CD14-positive monocyte (primary cell): ENCODE measurements around the gene ACAP1. TPM values are rescaled to one million over a fixed set of nuclear protein-coding genes. Genes with fewer than 3 reads are reported as not detected.

Experiments used
- DNase-seq, 3 donors: peaks; one replicate each; pipeline ENCODE4 v3.0.0-alpha.2; 2011 to 2022
- H2AFZ ChIP-seq: 2 replicates; pipeline ENCODE4 v1.6.0; 2012; ENCODE audit warnings: mild to moderate bottlenecking, low read depth, low read length, inconsistent platforms; ENCODE audit not compliant: insufficient read depth, poor library complexity, severe bottlenecking
- H3K27ac ChIP-seq, 2 donors: 1 replicate in 1 of 2; 2 replicates in 1 of 2; pipeline ENCODE4 v1.5.1; 2012 to 2013; ENCODE audit warnings: low read length in 2 of 2, control low read depth in 1 of 2, inconsistent platforms in 1 of 2, low read depth in 1 of 2, mild to moderate bottlenecking in 1 of 2
- H3K27me3 ChIP-seq, 2 donors: one replicate each; pipeline versions ENCODE4 v1.6.0 to v1.6.1; 2011 to 2013; ENCODE audit warnings: low read length in 2 of 2; ENCODE audit not compliant: control insufficient read depth in 2 of 2, insufficient read depth in 2 of 2
- H3K36me3 ChIP-seq, 2 donors: replicated peaks in 1 of 2; 1 replicate in 1 of 2; 2 replicates in 1 of 2; pipeline versions ENCODE4 v1.5.1 to v1.6.1; 2012 to 2013; ENCODE audit warnings: low read length in 2 of 2, control low read depth in 1 of 2, inconsistent platforms in 1 of 2, mild to moderate bottlenecking in 1 of 2; ENCODE audit not compliant: insufficient read depth in 2 of 2, control insufficient read depth in 1 of 2
- H3K4me1 ChIP-seq, 2 donors: 1 replicate in 1 of 2; 2 replicates in 1 of 2; pipeline versions ENCODE4 v1.5.1 to v1.6.1; 2012 to 2013; ENCODE audit warnings: low read length in 2 of 2, control low read depth in 1 of 2, inconsistent platforms in 1 of 2, mild to moderate bottlenecking in 1 of 2, moderate library complexity in 1 of 2; ENCODE audit not compliant: insufficient read depth in 2 of 2, control insufficient read depth in 1 of 2
- H3K4me2 ChIP-seq: replicated peaks from 2 replicates; pipeline ENCODE3; 2012; ENCODE audit warnings: low read length, moderate library complexity, mild to moderate bottlenecking; ENCODE audit not compliant: poor library complexity, severe bottlenecking; ENCODE audit errors: extremely low read depth
- H3K4me3 ChIP-seq, 3 experiments: fragments of 200-600 bp in 1 of 3; sonication (generic) in 1 of 3; replicated peaks in 1 of 3; 1 replicate in 2 of 3; 2 replicates in 1 of 3; pipeline ENCODE4 v1.5.1; 2011 to 2013; ENCODE audit warnings: low read length in 3 of 3, mild to moderate bottlenecking in 3 of 3, control low read depth in 2 of 3, low read depth in 2 of 3, inconsistent platforms in 1 of 3, moderate library complexity in 1 of 3
- H3K79me2 ChIP-seq: 2 replicates; pipeline ENCODE4 v1.6.0; 2012; ENCODE audit warnings: mild to moderate bottlenecking, control low read depth, inconsistent platforms, low read length, moderate library complexity; ENCODE audit not compliant: insufficient read depth
- H3K9ac ChIP-seq: 2 replicates; pipeline ENCODE4 v1.6.0; 2017; ENCODE audit warnings: low read length, mild to moderate bottlenecking; ENCODE audit not compliant: insufficient read depth, poor library complexity, severe bottlenecking
- H3K9me3 ChIP-seq, 2 donors: replicated peaks in 1 of 2; 1 replicate in 1 of 2; 2 replicates in 1 of 2; pipeline versions ENCODE4 v1.5.1 to v1.6.1; 2012 to 2013; ENCODE audit warnings: low read length in 2 of 2, control low read depth in 1 of 2; ENCODE audit not compliant: control insufficient read depth in 1 of 2, insufficient read depth in 1 of 2
- H4K20me1 ChIP-seq: 2 replicates; pipeline ENCODE4 v1.6.0; 2012; ENCODE audit warnings: mild to moderate bottlenecking, low read length, control low read depth, moderate library complexity; ENCODE audit not compliant: insufficient read depth
- H3K27ac Mint-ChIP-seq, 7 donors: one replicate each; pipeline ENCODE4 v1.8.0; 2020; ENCODE audit warnings: mild to moderate bottlenecking in 7 of 7, mixed read lengths in 7 of 7, moderate library complexity in 6 of 7, inconsistent platforms in 2 of 7
- H3K27me3 Mint-ChIP-seq, 3 donors: one replicate each; pipeline ENCODE4 v1.8.0; 2021 to 2022; ENCODE audit warnings: low read depth in 3 of 3, mild to moderate bottlenecking in 3 of 3, mixed read lengths in 3 of 3, moderate library complexity in 3 of 3, inconsistent platforms in 1 of 3
- H3K36me3 Mint-ChIP-seq, 2 donors: one replicate each; pipeline ENCODE4 v1.8.0; 2020; ENCODE audit warnings: mixed read lengths in 2 of 2, inconsistent platforms in 1 of 2, mild to moderate bottlenecking in 1 of 2
- H3K4me1 Mint-ChIP-seq: one replicate; pipeline ENCODE4 v1.8.0; 2020; ENCODE audit warnings: mild to moderate bottlenecking, mixed read lengths
- H3K4me3 Mint-ChIP-seq, 2 donors: one replicate each; pipeline ENCODE4 v1.8.0; 2020; ENCODE audit warnings: mild to moderate bottlenecking in 2 of 2, mixed read lengths in 2 of 2, moderate library complexity in 1 of 2
- H3K9me3 Mint-ChIP-seq, 7 donors: one replicate each; pipeline ENCODE4 v1.8.0; 2020 to 2022; ENCODE audit warnings: mixed read lengths in 7 of 7, mild to moderate bottlenecking in 6 of 7, moderate library complexity in 6 of 7, inconsistent platforms in 2 of 7
- WGBS: methylation state at CpG from one replicate; pipeline ENCODE4 v1.1.5; 2013; ENCODE audit warnings: missing lambda C conversion rate; ENCODE audit not compliant: insufficient coverage; 5-methylcytosine and 5-hydroxymethylcytosine counted together
- intact Hi-C, 2 donors: fragments of 100-400 bp; cut with micrococcal nuclease; formaldehyde crosslinking; loops; one replicate each; pipeline versions ENCODE4 v1.15.0 to v1.15.1; 2023
- polyA plus RNA-seq, 3 donors: library from polyadenylated mRNA; depleted of rRNA in 1 of 3; unstranded in 2 of 3; stranded (reverse) in 1 of 3; fragments of 300-500 nt in 2 of 3; fragments of >200 nt in 1 of 3; fragmentation: Illumina TruSeq in 2 of 3; gene quantifications; 1 replicate in 2 of 3; 2 replicates in 1 of 3; pipeline ENCODE4 v1.2.3, GENCODE V29; 2012 to 2021
- TF ChIP-seq, protein P1 (sequence below): fragments of 200-600 bp; IDR thresholded peaks from one replicate; pipeline ENCODE4 v1.8.0; 2022; ENCODE audit warnings: antibody characterized with exemption, mild to moderate bottlenecking

ACAP1 gene
- polyA plus RNA-seq, 3 donors = 32.1 to 68.5 (median 40.5) TPM

DNA sequence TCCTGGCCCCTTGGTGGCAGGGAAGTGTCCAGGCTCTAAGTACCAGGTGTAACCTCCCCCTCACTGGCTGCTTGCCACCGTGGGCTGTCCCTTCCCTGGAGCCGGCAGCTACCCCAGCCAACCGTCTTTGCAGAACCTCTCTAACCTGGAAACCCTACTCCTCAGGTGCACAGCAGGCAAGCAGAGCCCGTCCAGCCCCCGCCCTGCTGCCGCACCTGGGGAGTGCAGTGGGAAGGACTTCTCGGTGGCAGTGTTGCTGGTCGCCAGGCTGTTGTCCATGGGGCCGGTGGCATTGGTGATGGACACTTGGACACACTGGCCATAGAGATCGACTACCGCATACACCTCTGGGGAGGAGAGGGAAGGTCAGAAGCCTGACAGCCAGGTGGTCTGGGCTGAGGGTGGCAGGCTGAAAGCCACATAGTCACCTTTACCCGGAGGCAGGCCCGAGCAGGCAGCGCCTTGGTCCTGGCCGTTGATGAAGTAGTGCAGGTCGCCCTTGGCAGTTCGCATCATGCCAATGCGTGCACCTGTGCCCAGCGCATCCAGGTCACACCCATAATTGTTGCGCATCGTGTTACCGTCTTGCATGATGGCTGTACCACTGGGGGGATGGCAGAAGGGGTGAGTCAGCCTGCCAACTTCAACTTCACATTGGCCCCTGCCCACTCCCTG lies 13.7 kb upstream of the ACAP1 start:
- Mint-ChIP-seq H3K4me1 (no peaks in the 10 kb centered on the region), H3K27ac (no peak overlapping the region), H3K27me3 (no peaks in the 10 kb centered on the region), H3K36me3 (peaks cover 58 to 95% of the 10 kb centered on the region in 2 donors), H3K4me3 (no peak overlapping the region), H3K9me3 (no peaks in the 10 kb centered on the region)
- Histone ChIP-seq H3K36me3 (peaks cover 75 to 86% of the 10 kb centered on the region in 2 donors), H3K4me2 (no peak overlapping the region), H3K27me3 (no peaks in the 10 kb centered on the region), H4K20me1 (peaks cover 7% of the 10 kb centered on the region), H3K9me3 (no peaks in the 10 kb centered on the region), H3K4me1 (peaks cover under 1 to 1% of the 10 kb centered on the region in 2 donors), H3K9ac (no peak overlapping the region), H3K79me2 (peaks cover 7% of the 10 kb centered on the region), H3K27ac (no peak overlapping the region), H2AFZ (no peak overlapping the region), H3K4me3 (no peak overlapping the region)
- 96% methylated on average over 16 of the region's 22 CpGs for WGBS
- intact Hi-C loops = loop anchor here in 1 of 2 donors (10.0 kb wide), 1 partner anchor 252 kb away; the partner anchor contains the start of gene CD68
- TF ChIP-seq, protein P1, sequence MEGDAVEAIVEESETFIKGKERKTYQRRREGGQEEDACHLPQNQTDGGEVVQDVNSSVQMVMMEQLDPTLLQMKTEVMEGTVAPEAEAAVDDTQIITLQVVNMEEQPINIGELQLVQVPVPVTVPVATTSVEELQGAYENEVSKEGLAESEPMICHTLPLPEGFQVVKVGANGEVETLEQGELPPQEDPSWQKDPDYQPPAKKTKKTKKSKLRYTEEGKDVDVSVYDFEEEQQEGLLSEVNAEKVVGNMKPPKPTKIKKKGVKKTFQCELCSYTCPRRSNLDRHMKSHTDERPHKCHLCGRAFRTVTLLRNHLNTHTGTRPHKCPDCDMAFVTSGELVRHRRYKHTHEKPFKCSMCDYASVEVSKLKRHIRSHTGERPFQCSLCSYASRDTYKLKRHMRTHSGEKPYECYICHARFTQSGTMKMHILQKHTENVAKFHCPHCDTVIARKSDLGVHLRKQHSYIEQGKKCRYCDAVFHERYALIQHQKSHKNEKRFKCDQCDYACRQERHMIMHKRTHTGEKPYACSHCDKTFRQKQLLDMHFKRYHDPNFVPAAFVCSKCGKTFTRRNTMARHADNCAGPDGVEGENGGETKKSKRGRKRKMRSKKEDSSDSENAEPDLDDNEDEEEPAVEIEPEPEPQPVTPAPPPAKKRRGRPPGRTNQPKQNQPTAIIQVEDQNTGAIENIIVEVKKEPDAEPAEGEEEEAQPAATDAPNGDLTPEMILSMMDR = no peak
- no peak for DNase-seq

DNA sequence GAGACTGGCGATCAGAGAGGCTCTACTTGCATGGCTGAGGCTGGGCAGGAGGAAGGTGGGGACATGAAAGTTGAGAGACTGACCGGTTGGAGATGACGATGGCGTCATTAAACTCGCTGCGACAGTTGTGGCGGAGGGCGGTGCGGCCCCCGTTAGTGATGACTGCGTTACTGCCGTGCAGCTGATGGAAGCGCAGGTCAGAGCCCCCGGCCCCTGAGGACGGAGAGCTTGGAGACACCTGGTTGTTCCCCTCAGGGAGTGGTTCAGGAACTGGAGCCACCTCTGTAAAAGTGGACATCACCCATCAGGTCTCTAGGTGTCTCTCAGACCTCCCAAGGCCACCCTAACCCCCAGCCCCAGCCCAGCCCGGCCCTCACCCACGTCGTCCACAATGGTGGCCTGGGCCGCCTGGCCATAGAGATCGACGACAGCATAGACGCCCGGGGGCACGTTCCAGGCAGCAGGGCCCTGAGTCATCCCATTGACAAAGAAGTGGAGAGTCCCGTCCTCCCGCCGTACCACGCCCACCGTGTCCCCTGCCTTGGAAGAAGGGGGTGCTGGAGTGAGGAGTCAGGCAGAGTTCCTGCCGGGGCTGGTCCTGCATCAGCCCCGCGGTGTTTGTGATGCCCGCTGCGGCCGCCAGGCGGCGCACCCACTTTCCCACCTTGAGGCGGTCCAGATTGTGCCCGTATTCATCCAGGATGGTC lies 12.4 kb upstream of the ACAP1 start:
- Histone ChIP-seq H3K79me2 (peaks cover 18% of the 10 kb centered on the region), H3K4me2 (no peak overlapping the region), H3K4me1 (peaks cover 12 to 13% of the 10 kb centered on the region in 2 donors), H3K27ac (no peak overlapping the region), H2AFZ (no peak overlapping the region), H3K36me3 (peaks cover 62 to 74% of the 10 kb centered on the region in 2 donors), H3K9me3 (no peaks in the 10 kb centered on the region), H3K4me3 (no peak overlapping the region), H3K27me3 (no peaks in the 10 kb centered on the region), H4K20me1 (peaks cover 7% of the 10 kb centered on the region), H3K9ac (no peak overlapping the region)
- peak in 2 of 3 donors; percentile 43 to 52 for DNase-seq
- no peaks in the 10 kb centered on the region for H3K9me3 Mint-ChIP-seq
- H3K36me3 Mint-ChIP-seq = peaks cover 49 to 82% of the 10 kb centered on the region in 2 donors
- no peak overlapping the region for H3K4me3 Mint-ChIP-seq
- H3K4me1 Mint-ChIP-seq = peaks cover 11% of the 10 kb centered on the region
- TF ChIP-seq, protein P1 = peak; percentile 96
- no peak overlapping the region for H3K27ac Mint-ChIP-seq
- intact Hi-C loops = loop anchor here in 1 of 2 donors (10.0 kb wide), 1 partner anchor 251 kb away; the partner anchor contains the start of gene CD68
- WGBS = 89% methylated on average over 28 of the region's 39 CpGs
- peaks cover 0 to 2% (median 0%) of the 10 kb centered on the region in 3 donors for H3K27me3 Mint-ChIP-seq
